Measurements from ENCODE around the gene ADA.

The ADA gene

GRCh38 chr20:44629017-44629385 lies 22.5 kb downstream of the ADA start:
- no peak overlapping the region for H3K4me3 ChIP-seq (ENCODE audit: low read depth, low read length)
- TF ChIP-seq, protein P1, sequence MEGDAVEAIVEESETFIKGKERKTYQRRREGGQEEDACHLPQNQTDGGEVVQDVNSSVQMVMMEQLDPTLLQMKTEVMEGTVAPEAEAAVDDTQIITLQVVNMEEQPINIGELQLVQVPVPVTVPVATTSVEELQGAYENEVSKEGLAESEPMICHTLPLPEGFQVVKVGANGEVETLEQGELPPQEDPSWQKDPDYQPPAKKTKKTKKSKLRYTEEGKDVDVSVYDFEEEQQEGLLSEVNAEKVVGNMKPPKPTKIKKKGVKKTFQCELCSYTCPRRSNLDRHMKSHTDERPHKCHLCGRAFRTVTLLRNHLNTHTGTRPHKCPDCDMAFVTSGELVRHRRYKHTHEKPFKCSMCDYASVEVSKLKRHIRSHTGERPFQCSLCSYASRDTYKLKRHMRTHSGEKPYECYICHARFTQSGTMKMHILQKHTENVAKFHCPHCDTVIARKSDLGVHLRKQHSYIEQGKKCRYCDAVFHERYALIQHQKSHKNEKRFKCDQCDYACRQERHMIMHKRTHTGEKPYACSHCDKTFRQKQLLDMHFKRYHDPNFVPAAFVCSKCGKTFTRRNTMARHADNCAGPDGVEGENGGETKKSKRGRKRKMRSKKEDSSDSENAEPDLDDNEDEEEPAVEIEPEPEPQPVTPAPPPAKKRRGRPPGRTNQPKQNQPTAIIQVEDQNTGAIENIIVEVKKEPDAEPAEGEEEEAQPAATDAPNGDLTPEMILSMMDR (IDR thresholded peaks at IDR 0.05; ENCODE audit: low read depth, low read length) = no peak

GRCh38 chr20:44627364-44628010 lies 24.0 kb downstream of the ADA start:
- TF ChIP-seq, protein P1 (IDR thresholded peaks at IDR 0.05; ENCODE audit: low read depth, low read length) = no peak
- H3K4me3 ChIP-seq (ENCODE audit: low read depth, low read length) = no peak overlapping the region

- TF ChIP-seq, protein P1 (IDR thresholded peaks at IDR 0.05; ENCODE audit: low read depth, low read length) = no peak
- no peak overlapping the region for H3K4me3 ChIP-seq (ENCODE audit: low read depth, low read length)
These were observed 25.2 kb downstream of the ADA start for GRCh38 chr20:44626278-44626677.

DNA sequence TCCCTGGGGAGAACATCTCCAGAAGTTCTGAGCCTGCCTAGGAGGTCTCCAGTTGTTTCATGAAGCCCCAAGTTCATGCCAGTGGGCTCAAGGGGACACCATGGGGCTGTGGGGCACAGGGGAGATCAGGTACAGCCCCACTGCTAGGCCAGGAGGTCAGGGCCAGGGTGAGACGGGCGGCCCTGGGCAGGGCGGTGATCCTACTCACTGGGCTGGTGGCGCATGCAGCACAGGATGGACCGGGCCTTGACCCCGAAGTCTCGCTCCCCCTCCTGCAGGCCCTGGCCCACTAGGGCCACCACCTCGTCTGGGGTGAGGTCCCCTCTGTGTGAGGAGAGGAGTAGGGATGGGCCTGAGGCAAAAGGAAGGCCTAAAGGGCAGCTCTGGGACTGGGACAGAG lies 26.1 kb downstream of the ADA start:
- H3K4me3 ChIP-seq (ENCODE audit: low read depth, low read length) = no peak overlapping the region

GRCh38 chr20:44624743-44625271 lies 26.7 kb downstream of the ADA start:
- TF ChIP-seq, protein P1 (IDR thresholded peaks at IDR 0.05; ENCODE audit: low read depth, low read length) = no peak
- no peak overlapping the region for H3K4me3 ChIP-seq (ENCODE audit: low read depth, low read length)

More for the DNA sequence above, 26.1 kb downstream of the ADA start:
- TF ChIP-seq, protein P1 (IDR thresholded peaks at IDR 0.05; ENCODE audit: low read depth, low read length) = no peak

GRCh38 chr20:44624152-44624551 lies 27.3 kb downstream of the ADA start:
- H3K4me3 ChIP-seq (ENCODE audit: low read depth, low read length) = no peak overlapping the region
- TF ChIP-seq, protein P1 (IDR thresholded peaks at IDR 0.05; ENCODE audit: low read depth, low read length) = no peak

GRCh38 chr20:44622501-44623270 lies 28.8 kb downstream of the ADA start:
- TF ChIP-seq, protein P1 (IDR thresholded peaks at IDR 0.05; ENCODE audit: low read depth, low read length) = no peak
- H3K4me3 ChIP-seq (ENCODE audit: low read depth, low read length) = no peak overlapping the region
